Erythroblast (primary cell): ENCODE data around the gene FAM13A.

Experiments
- GATA1 ChIP-seq: IDR thresholded peaks from 2 replicates; pipeline ENCODE4 v1.6.1; 2011; ENCODE audit warnings: low read depth, mild to moderate bottlenecking, control low read depth, low read length, moderate library complexity
- POLR2A ChIP-seq: IDR thresholded peaks from 2 replicates; pipeline ENCODE4 v1.6.1; 2011; ENCODE audit warnings: mild to moderate bottlenecking, low read length

DNA sequence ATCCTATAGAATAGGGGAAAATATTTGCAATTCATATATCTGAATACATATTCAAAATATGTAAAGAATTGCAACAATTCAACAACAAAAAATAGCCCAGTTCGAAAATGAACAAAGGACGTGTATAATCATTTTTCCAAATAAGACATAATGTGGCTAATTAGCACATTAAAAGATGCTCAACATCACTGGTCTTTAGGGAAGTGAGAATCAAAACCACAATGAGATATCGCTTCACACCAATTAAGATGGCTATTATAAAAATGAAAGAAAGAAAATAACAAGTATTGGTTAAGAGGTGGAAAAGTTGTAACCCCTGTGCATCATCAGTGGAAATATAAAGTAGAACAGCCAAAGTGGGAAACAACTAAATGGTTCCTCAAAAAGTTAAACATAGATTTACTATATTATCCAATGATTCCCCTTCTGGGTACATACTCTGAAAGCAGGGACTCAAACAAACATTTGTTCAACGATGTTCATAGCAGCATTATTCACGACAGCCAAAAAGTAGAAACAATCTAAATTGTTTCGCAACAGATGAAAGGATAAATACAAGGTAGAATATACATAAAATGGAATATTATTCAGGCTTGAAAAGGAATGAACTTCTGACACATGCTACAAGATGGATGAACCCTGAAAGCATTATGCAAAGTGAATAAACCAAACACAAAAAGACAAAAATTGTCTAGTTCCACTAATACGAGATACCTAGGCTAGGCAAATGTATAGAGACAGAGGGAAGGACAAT, 12.7 kb downstream of the FAM13A start:
- no peak for TF ChIP-seq POLR2A
- no peak for TF ChIP-seq GATA1
